Breast epithelium (tissue), 3 donors: ENCODE data around the gene PAX7.

Experiments used
- POLR2A ChIP-seq: fragments of 450-650 bp; IDR thresholded peaks from one replicate; pipeline ENCODE4 v1.6.1; 2016; ENCODE audit warnings: antibody characterized with exemption, mild to moderate bottlenecking, moderate library complexity
- TF ChIP-seq, protein P1 (sequence below), 3 donors: fragments of 450-650 bp; IDR thresholded peaks; one replicate each; pipeline ENCODE4 v1.5.1; 2016 to 2017; ENCODE audit warnings: antibody characterized with exemption in 3 of 3, mild to moderate bottlenecking in 3 of 3, moderate library complexity in 3 of 3

- TF ChIP-seq, protein P1, sequence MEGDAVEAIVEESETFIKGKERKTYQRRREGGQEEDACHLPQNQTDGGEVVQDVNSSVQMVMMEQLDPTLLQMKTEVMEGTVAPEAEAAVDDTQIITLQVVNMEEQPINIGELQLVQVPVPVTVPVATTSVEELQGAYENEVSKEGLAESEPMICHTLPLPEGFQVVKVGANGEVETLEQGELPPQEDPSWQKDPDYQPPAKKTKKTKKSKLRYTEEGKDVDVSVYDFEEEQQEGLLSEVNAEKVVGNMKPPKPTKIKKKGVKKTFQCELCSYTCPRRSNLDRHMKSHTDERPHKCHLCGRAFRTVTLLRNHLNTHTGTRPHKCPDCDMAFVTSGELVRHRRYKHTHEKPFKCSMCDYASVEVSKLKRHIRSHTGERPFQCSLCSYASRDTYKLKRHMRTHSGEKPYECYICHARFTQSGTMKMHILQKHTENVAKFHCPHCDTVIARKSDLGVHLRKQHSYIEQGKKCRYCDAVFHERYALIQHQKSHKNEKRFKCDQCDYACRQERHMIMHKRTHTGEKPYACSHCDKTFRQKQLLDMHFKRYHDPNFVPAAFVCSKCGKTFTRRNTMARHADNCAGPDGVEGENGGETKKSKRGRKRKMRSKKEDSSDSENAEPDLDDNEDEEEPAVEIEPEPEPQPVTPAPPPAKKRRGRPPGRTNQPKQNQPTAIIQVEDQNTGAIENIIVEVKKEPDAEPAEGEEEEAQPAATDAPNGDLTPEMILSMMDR (IDR thresholded peaks at IDR 0.05), result no peak
- no peak for TF ChIP-seq POLR2A
Measured at GRCh38 chr1:18637962-18638834, 7.6 kb downstream of the PAX7 start.
